Kidney (tissue), 14 donors: ENCODE data around the gene SPATA6L. TPM values are rescaled to one million over a fixed set of nuclear protein-coding genes. Genes with fewer than 3 reads are reported as not detected.
A peak's percentile ranks its signal among the peaks of the same experiment; 100 is the strongest.

Experiments
- DNase-seq, 5 donors: peaks; one replicate each; pipeline ENCODE4 v3.0.0-alpha.2; 2013 to 2020
- FAIRE-seq: peaks from 2 replicates; lab custom pipeline; 2012; peaks lifted over from hg19 to GRCh38; lab: Jason Lieb, UNC
- H3K27ac ChIP-seq, 2 donors: one replicate each; pipeline ENCODE4 v1.7.0; 2013; ENCODE audit warnings: low read depth in 2 of 2, low read length in 2 of 2, inconsistent platforms in 1 of 2
- H3K27me3 ChIP-seq: one replicate; pipeline ENCODE4 v1.7.1; 2013; ENCODE audit warnings: low read length, inconsistent platforms; ENCODE audit not compliant: control insufficient read depth, insufficient read depth
- H3K36me3 ChIP-seq, 3 donors: one replicate each; pipeline versions ENCODE4 v1.7.0 to v1.7.1; 2013; ENCODE audit warnings: low read length in 3 of 3, control low read depth in 1 of 3, inconsistent platforms in 1 of 3; ENCODE audit not compliant: insufficient read depth in 3 of 3, control insufficient read depth in 2 of 3
- H3K4me1 ChIP-seq, 3 donors: one replicate each; pipeline versions ENCODE4 v1.7.0 to v1.7.1; 2013; ENCODE audit warnings: low read length in 3 of 3, inconsistent platforms in 1 of 3, low read depth in 1 of 3; ENCODE audit not compliant: control insufficient read depth in 2 of 3, insufficient read depth in 2 of 3
- H3K4me3 ChIP-seq, 3 donors: one replicate each; pipeline versions ENCODE4 v1.7.0 to v1.8.1; 2013; ENCODE audit warnings: low read length in 3 of 3, control low read depth in 1 of 3, inconsistent platforms in 1 of 3
- H3K9ac ChIP-seq, 3 donors: one replicate each; pipeline versions ENCODE4 v1.7.0 to v1.7.1; 2013; ENCODE audit warnings: low read length in 3 of 3, control low read depth in 1 of 3, inconsistent platforms in 1 of 3
- H3K9me3 ChIP-seq, 3 donors: one replicate each; pipeline versions ENCODE4 v1.7.0 to v1.7.1; 2013; ENCODE audit warnings: low read length in 3 of 3, control low read depth in 1 of 3, inconsistent platforms in 1 of 3; ENCODE audit not compliant: control insufficient read depth in 2 of 3, insufficient read depth in 1 of 3
- intact Hi-C: fragments of 100-400 bp; cut with DNase I; formaldehyde crosslinking; loops from one replicate; pipeline ENCODE4 v1.11.1; 2022
- polyA plus RNA-seq: library from polyadenylated mRNA; stranded (reverse); fragments of 350-450 nt; fragmentation: Illumina TruSeq; extraction: RNeasy Lipid Tissue Mini Kit (QIAGEN cat#74804); gene quantifications from one replicate; pipeline ENCODE4 v1.2.3, GENCODE V29; 2014; ENCODE audit warnings: low read depth, low replicate concordance; ENCODE audit not compliant: insufficient read depth
- total RNA-seq: library from RNA; stranded (reverse); fragmentation: NEBNext Ultra II Directional; extraction: Animal tissue kit (Norgen Biotek cat#: 25700); gene quantifications from one replicate; pipeline ENCODE4 v1.2.1, GENCODE V29; 2021
- TF ChIP-seq, protein P1 (sequence below): IDR thresholded peaks from 3 replicates; pipeline ENCODE4 v1.5.1; 2012; ENCODE audit warnings: mild to moderate bottlenecking, moderate library complexity, borderline replicate concordance; ENCODE audit not compliant: insufficient read depth; ENCODE audit errors: extremely low read depth
- donor health status: control.
- donor health status: control.
- donor health status: control.
- donor health status: control.
- donor health status: control.
- donor health status: DM: yes; HTN: yes; CAD: no.
- donor health status: Normal renal cell carcinoma (clear cell type).

SPATA6L gene
- total and polyA plus RNA-seq, 2 donors from 2014 or later: 1.5 to 15.1 TPM

DNA sequence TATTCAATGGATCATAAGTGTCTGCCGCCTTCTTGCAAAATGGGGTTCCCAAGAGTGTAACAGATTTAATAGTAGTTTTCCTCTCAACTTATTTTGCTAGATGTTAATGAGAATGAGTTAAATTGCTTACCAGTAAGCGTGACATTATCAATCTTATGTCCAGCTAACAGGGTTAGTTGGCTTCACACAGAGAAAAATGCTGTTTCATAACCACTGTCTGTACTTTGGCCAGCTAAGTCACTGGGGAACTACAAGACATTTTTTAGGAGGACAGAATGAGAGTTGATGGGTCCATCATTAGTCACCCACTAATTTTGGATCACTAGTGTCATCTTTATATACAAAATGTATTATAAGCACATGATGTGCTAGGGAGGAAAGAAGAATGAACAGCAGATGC lies 14.5 kb upstream of the SPATA6L start:
- DNase-seq (no peak), FAIRE-seq (no peak)
- intact Hi-C loops: no loop called here
- TF ChIP-seq, protein P1, sequence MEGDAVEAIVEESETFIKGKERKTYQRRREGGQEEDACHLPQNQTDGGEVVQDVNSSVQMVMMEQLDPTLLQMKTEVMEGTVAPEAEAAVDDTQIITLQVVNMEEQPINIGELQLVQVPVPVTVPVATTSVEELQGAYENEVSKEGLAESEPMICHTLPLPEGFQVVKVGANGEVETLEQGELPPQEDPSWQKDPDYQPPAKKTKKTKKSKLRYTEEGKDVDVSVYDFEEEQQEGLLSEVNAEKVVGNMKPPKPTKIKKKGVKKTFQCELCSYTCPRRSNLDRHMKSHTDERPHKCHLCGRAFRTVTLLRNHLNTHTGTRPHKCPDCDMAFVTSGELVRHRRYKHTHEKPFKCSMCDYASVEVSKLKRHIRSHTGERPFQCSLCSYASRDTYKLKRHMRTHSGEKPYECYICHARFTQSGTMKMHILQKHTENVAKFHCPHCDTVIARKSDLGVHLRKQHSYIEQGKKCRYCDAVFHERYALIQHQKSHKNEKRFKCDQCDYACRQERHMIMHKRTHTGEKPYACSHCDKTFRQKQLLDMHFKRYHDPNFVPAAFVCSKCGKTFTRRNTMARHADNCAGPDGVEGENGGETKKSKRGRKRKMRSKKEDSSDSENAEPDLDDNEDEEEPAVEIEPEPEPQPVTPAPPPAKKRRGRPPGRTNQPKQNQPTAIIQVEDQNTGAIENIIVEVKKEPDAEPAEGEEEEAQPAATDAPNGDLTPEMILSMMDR: no peak
- Histone ChIP-seq H3K9ac (peak overlapping the region; percentile 79 to 97 (median 93)), H3K4me3 (peak overlapping the region; percentile 74 to 98 (median 91)), H3K27ac (peak overlapping the region; percentile 96 to 97), H3K36me3 (peaks cover 0 to 4% (median 3%) of the 10 kb centered on the region in 3 donors), H3K27me3 (no peaks in the 10 kb centered on the region), H3K4me1 (peaks cover 10 to 17% (median 11%) of the 10 kb centered on the region in 3 donors), H3K9me3 (no peaks in the 10 kb centered on the region)

DNA sequence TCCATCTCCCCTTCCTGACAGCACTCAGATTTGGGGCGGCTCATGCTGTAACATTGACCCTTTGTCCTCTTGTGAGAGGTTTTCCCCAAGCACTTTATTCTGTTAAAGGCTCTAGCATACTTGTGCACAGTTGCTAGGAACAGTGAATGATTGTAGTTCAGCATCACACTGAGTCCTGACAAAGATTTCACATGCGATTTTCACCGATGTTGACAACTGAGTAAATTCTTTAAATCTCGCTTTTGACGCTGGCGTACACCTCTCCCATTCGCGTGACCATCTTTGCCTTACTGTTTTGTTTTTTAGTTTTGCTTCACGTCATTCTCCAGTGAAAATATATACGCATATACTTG lies 13.9 kb upstream of the SPATA6L start:
- no peaks in the 10 kb centered on the region for H3K27me3 ChIP-seq
- H3K4me3 ChIP-seq: peak overlapping the region; percentile 74 to 98 (median 91)
- TF ChIP-seq, protein P1: no peak
- no peaks in the 10 kb centered on the region for H3K9me3 ChIP-seq
- DNase-seq: peak in 2 of 5 donors; percentile 54 to 65
- peak overlapping the region; percentile 96 to 97 for H3K27ac ChIP-seq
- no peak for FAIRE-seq
- H3K4me1 ChIP-seq: peaks cover 10 to 17% (median 11%) of the 10 kb centered on the region in 3 donors
- intact Hi-C loops: no loop called here
- H3K9ac ChIP-seq: peak overlapping the region; percentile 79 to 97 (median 93)
- peaks cover 0 to 3% (median 0%) of the 10 kb centered on the region in 3 donors for H3K36me3 ChIP-seq

DNA sequence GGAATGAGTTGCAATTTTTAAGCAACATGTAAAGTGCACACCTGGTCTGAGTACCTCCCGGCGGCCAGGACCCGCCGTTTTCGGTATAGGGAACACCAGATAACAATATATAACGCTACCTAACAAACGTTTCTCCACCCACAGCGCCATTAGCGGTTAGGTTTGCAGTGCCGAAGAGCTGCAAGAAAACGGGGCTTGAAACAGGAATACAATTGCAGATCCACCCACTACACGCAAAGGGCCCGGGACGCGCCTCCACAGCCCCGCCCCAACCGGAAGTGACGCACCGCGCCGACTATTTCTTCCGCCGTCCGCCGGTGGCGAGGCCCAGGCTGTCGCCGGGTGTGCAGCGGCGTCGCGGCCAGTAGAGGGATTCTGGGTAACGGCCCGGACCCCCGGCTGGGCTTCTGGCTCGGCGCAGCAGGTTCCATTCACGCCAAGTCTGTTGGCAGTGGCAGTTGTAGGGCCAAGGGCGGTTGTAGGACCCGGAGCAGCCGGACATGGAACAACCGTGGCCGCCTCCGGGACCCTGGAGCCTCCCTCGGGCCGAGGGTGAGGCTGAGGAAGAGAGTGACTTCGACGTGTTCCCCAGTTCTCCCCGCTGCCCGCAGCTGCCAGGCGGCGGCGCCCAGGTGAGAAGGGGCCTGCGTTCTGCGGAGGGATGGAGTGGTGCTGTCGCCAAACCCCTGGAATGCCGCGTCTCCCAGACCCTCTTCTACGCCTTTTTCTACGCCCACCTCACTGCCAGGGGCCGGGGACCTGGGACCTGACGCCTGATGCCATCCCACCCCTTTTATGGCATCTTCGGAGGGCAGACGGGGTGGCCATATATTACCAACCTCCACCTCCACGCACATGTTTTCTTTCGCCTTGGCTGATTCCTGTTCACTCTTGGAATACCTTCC lies 13.2 kb upstream of the SPATA6L start, which contains the start of gene CDC37L1:
Gene CDC37L1 (plus strand): TSS at position 302 of the 905 bp plus-strand sequence. CDS start 199 bp downstream, at position 501.
- Histone ChIP-seq H3K27ac (peak within 1 kb of the TSS; percentile 96 to 97), H3K4me3 (peak within 1 kb of the TSS; percentile 74 to 98 (median 91)), H3K27me3 (no peaks in the 10 kb centered on the region), H3K36me3 (no peaks in the 10 kb centered on the region), H3K4me1 (peaks cover 10 to 17% (median 11%) of the 10 kb centered on the region in 3 donors), H3K9me3 (no peaks in the 10 kb centered on the region), H3K9ac (peak within 1 kb of the TSS; percentile 93 to 97 (median 96))
- FAIRE-seq: peak; percentile 71
- intact Hi-C loops: no loop called here
- DNase-seq: peak; percentile 99
- TF ChIP-seq, protein P1: peak; percentile 45
